PC-9 (cell line): ENCODE measurements around the gene ARV1.

Source experiments
- EZH2 ChIP-seq: fragments of 200-600 bp; sonication (generic); IDR thresholded peaks from 2 replicates; pipeline ENCODE4 v1.8.0; 2017; ENCODE audit warnings: antibody characterized with exemption, low read depth
- TF ChIP-seq, protein P1 (sequence below): fragments of 200-600 bp; sonication (generic); conservative IDR thresholded peaks from 2 replicates; pipeline ENCODE4 v1.6.1; 2017; ENCODE audit warnings: mixed run types, antibody characterized with exemption, mild to moderate bottlenecking, moderate library complexity

GRCh38 chr1:231036416-231036815, 57.5 kb downstream of the ARV1 start:
- TF ChIP-seq, protein P1, sequence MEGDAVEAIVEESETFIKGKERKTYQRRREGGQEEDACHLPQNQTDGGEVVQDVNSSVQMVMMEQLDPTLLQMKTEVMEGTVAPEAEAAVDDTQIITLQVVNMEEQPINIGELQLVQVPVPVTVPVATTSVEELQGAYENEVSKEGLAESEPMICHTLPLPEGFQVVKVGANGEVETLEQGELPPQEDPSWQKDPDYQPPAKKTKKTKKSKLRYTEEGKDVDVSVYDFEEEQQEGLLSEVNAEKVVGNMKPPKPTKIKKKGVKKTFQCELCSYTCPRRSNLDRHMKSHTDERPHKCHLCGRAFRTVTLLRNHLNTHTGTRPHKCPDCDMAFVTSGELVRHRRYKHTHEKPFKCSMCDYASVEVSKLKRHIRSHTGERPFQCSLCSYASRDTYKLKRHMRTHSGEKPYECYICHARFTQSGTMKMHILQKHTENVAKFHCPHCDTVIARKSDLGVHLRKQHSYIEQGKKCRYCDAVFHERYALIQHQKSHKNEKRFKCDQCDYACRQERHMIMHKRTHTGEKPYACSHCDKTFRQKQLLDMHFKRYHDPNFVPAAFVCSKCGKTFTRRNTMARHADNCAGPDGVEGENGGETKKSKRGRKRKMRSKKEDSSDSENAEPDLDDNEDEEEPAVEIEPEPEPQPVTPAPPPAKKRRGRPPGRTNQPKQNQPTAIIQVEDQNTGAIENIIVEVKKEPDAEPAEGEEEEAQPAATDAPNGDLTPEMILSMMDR = no peak
- TF ChIP-seq EZH2 = no peak
